HG03139 (cell line): ENCODE measurements around the gene PRKG1.
"Not testable (repeated sequence)": the region's sequence is repeated elsewhere in the genome, so short reads cannot be mapped to it uniquely, and the experiment has no call there.

Experiments
- ATAC-seq: cut with Tn5 transposase; IDR thresholded peaks from one replicate; pipeline ENCODE4 v1.9.1; 2021; ENCODE audit not compliant: unreplicated experiment

Gene PRKG1

GRCh38 chr10:52143338-52143737 lies 1069.1 kb downstream of the PRKG1 start:
- no peak for ATAC-seq

- no peak for ATAC-seq
Observed at GRCh38 chr10:52145636-52146035, 1071.3 kb downstream of the PRKG1 start.

GRCh38 chr10:52146766-52147165 lies 1072.5 kb downstream of the PRKG1 start:
- ATAC-seq: no peak

- no peak for ATAC-seq
Observed at GRCh38 chr10:52170776-52171175, 1096.5 kb downstream of the PRKG1 start.

- no peak for ATAC-seq
Observed at GRCh38 chr10:52172581-52172980, 1098.3 kb downstream of the PRKG1 start.

GRCh38 chr10:52185256-52185655 lies 1111.0 kb downstream of the PRKG1 start:
- no peak for ATAC-seq

- ATAC-seq: no peak
Observed at GRCh38 chr10:52187521-52188258, 1113.4 kb downstream of the PRKG1 start.

GRCh38 chr10:52191049-52191448 lies 1116.8 kb downstream of the PRKG1 start:
- ATAC-seq: no peak

- no peak for ATAC-seq
Observed at GRCh38 chr10:52194191-52194590, 1119.9 kb downstream of the PRKG1 start.

GRCh38 chr10:52194716-52195115 lies 1120.4 kb downstream of the PRKG1 start:
- no peak for ATAC-seq

GRCh38 chr10:52197098-52197497 lies 1122.8 kb downstream of the PRKG1 start:
- ATAC-seq: no peak

GRCh38 chr10:52198540-52198939 lies 1124.3 kb downstream of the PRKG1 start:
- ATAC-seq: no peak

- ATAC-seq: not testable (repeated sequence)
Observed at GRCh38 chr10:52204906-52205305, 1130.6 kb downstream of the PRKG1 start.

GRCh38 chr10:52208365-52208764 lies 1134.1 kb downstream of the PRKG1 start:
- ATAC-seq: no peak

- no peak for ATAC-seq
Observed at GRCh38 chr10:52210161-52210560, 1135.9 kb downstream of the PRKG1 start.

- no peak for ATAC-seq
Observed at GRCh38 chr10:52212062-52212461, 1137.8 kb downstream of the PRKG1 start.

- ATAC-seq: no peak
Observed at GRCh38 chr10:52212802-52213201, 1138.5 kb downstream of the PRKG1 start.

- no peak for ATAC-seq
Observed at GRCh38 chr10:52213321-52213752, 1139.0 kb downstream of the PRKG1 start.

GRCh38 chr10:52215745-52216361 lies 1141.6 kb downstream of the PRKG1 start:
- peak; percentile 57 for ATAC-seq

GRCh38 chr10:52216852-52217251 lies 1142.6 kb downstream of the PRKG1 start:
- ATAC-seq: peak; percentile 79

GRCh38 chr10:52217531-52217930 lies 1143.2 kb downstream of the PRKG1 start:
- ATAC-seq: no peak

GRCh38 chr10:52220947-52221346 lies 1146.7 kb downstream of the PRKG1 start:
- ATAC-seq: no peak

GRCh38 chr10:52221923-52222322 lies 1147.6 kb downstream of the PRKG1 start:
- ATAC-seq: no peak
